GM21825 (cell line): ENCODE data around the gene CARD11.
"Not testable (repeated sequence)": the region's sequence is repeated elsewhere in the genome, so short reads cannot be mapped to it uniquely, and the experiment has no call there.

Experiments used
- ATAC-seq: cut with Tn5 transposase; IDR thresholded peaks from one replicate; pipeline ENCODE4 v1.9.1; 2021; ENCODE audit warnings: mild to moderate bottlenecking, moderate library complexity; ENCODE audit not compliant: unreplicated experiment

Gene CARD11

DNA sequence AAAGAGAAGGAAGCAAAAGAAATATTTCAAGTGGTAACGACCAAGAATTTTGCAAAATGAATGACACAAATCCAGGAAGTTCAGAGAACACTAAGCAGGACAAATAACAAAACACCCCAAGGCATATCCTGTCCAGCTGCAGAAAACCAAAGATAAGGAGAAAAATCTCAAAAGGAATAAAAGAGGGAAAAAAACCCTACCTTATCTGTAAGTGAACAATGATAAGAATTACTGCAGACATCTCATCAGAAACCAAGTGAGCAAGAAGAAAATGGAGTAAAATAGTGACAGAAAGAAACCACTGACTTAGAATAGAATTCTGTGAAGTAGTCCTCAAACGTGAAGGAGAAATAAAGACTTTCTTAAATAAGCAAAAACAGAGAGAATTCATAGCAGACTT is 21.8 kb downstream of the CARD11 start:
- no peak for ATAC-seq

DNA sequence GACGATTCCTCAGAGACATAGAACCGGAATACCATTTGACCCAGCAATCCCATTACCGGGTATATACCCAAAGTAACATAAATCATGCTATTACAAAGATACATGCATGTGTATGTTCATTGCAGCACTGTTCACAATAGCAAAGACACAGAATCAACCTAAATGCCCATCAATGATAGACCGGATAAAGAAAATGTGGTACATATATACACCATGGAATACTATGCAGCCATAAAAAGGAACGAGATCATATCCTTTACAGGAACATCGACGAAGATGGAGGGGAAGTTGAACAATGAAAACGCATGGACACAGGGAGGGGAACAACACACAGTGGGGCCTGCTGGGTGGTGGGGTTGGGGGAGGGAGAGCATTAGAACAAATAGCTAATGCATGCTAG is 22.4 kb downstream of the CARD11 start:
- ATAC-seq, result not testable (repeated sequence)

DNA sequence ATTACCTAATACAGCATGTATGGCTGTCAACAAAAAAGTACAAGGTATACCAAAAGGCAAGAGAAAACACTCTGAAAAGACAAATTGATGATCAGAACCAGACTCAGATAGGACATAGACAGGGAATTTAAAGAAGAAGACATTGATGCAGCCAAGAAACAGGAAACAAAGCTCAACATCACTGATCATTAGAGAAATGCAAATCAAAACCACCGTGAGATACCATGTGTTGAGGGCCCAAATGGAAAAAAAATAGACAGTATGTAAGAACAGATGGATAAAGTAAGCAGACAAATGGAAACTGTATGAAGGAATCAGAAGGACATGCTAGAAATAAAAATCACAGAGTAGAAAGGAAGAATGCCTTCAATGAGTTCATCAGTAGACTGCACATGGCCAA is 23.3 kb downstream of the CARD11 start:
- ATAC-seq, result no peak

GRCh38 chr7:3019801-3020200 is 23.9 kb downstream of the CARD11 start:
- ATAC-seq, result no peak

DNA sequence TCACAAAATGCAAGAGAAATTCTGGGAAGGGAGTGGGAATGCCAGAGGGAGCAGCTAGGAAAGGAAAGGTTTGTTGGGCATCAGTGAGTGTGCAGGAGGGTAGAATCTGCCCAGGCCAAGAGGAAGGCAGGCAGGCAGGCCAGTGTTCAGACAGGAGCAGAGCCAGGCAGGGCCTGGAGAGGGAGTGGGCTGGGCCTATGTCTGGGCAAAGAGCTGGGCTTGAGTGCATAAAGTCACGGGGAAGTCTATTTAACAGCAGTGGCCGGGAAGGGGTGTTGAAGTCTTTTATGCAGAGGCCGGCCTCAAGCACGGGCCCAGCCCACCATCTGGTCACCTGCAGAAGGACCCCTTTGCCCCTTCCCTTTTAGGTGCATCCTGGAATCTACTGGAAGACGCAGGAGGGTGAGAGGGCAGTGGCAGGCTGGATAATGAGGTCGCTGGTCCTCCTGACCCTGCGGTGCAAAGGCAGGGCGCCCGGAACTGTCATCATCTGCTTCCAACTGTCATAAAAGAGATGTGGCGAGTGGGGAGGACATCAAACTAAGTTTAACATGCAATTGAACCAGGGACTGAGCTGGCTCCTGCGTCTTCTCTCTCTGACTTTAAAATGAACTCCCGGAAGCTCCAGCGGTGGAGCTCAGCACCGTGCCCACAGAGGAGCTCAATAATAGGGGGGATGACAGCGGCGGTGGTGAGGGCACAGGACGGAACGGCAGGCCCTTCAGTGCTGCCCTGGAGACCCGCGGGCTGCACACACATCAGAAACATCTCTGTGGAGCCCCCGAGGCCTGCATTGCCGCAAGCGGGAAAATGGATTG is 29.5 kb downstream of the CARD11 start:
- no peak for ATAC-seq

- ATAC-seq, result no peak
These were observed 32.3 kb downstream of the CARD11 start for GRCh38 chr7:3011211-3011852.

DNA sequence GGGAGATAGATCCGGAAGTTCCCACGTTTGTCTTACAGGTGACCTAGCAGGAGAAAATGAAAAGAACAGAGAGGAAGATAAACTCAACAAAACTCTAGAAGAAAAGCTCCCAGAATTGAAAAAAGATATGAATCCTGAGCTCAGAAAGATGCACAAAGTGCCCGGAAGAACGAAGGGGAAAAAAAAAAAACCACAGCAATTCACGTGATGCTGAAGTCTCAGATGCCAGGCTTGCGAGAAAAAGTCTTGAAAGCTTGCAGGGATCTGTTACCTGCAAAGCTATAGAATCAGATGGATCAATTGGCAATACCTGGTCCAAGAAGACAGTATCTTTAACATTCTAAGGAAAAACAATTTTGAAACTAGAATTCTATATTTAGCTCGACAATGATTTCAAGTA is 33.5 kb downstream of the CARD11 start:
- ATAC-seq, result no peak

DNA sequence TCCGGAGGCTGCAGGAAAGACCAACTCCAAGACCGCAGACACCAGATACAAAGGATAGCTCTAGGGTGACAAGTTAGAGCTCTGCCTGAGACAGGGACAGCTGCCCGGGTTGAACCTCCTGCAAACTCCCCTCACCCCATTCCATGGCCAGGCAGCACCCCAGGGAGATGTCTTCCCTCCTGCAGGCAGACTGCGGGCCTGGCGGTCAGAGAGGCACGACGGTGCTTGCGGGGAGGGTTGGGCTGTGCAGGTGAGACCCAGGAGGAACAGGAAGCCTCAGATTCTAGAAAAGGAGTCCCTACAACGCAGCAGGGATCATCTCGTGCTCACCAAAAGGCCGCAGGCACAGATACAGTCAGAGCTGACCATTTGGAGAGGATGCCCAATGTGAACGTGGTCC is 34.6 kb downstream of the CARD11 start:
- ATAC-seq, result no peak

GRCh38 chr7:3008386-3008785 is 35.3 kb downstream of the CARD11 start:
- no peak for ATAC-seq

GRCh38 chr7:3007696-3008095 is 36.0 kb downstream of the CARD11 start:
- no peak for ATAC-seq

GRCh38 chr7:3005257-3005656 is 38.4 kb downstream of the CARD11 start:
- no peak for ATAC-seq

GRCh38 chr7:3003936-3004335 is 39.7 kb downstream of the CARD11 start:
- no peak for ATAC-seq

DNA sequence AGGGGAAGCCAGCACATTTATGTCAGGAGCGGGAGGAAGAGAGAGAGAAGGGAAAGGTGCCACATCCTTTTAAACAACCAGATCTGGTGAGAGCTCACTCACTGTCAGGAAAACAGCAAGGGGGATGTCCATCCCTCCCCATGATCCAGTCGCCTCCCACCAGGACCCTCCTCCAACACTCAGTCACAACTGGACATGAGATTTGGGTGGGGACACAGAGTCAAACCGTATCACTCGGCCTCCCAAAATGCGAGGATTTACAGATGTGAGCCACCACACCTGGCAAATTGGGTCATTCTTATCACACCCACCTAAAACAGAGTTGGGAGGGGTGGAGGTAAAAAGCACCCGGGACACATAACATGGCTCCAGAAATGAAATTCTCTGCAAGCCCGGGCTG is 41.0 kb downstream of the CARD11 start:
- no peak for ATAC-seq

- no peak for ATAC-seq
These were observed 43.1 kb downstream of the CARD11 start for GRCh38 chr7:3000566-3000965.

DNA sequence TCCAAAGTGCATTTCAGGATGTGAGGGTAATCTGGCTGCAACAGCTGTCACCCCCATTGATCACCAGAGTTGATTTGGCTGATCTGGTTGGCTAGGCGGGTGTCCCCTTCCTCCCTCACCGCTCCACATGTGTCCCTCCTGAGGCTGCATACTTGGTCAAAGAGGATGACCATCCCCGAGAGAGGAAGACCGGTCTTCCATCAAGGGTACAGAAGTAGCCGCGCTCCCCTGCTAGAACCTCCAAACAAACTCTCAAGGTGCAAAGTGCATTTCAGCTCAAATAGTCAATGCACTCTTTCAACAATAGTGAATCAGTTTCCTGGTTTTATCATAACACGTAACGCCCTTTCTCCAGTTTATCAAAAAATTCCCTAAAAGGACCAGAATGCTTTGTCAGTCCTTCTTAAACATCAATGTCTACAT is 44.6 kb downstream of the CARD11 start:
- ATAC-seq, result no peak

GRCh38 chr7:2997014-2997413 is 46.7 kb downstream of the CARD11 start:
- ATAC-seq, result no peak

- no peak for ATAC-seq
These were observed 47.5 kb downstream of the CARD11 start for GRCh38 chr7:2996141-2996540.

GRCh38 chr7:2993868-2994267 is 49.8 kb downstream of the CARD11 start:
- ATAC-seq, result no peak

GRCh38 chr7:2993396-2993795 is 50.3 kb downstream of the CARD11 start:
- ATAC-seq, result no peak

DNA sequence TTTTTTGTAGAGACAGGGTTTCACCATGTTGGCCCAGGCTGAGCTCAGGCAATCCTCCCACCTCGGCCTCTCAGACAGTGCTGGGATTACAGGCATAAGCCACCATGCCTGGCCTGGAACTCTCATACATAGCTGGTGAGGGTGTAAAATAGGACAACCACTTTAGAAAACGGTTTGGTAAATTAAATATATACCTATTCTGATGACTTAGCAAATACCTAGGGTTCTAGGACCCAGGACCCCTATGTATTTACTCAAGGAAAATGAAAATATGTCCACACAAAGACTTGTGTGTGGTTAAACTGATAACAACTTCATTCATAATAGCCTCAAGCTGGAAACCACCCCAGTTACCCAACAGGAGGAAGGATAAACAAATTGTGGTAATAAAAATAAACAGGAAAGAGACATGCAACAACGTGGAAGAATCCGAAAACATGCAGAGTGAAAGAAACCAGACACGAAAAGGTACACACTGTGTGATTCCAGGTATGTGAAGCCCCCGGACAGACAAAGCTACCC is 52.7 kb downstream of the CARD11 start:
- ATAC-seq, result no peak

- ATAC-seq, result no peak
These were observed 57.1 kb downstream of the CARD11 start for GRCh38 chr7:2986561-2986960.

GRCh38 chr7:2985866-2986265 is 57.8 kb downstream of the CARD11 start:
- ATAC-seq, result no peak
